Amniotic stem cell (primary cell): ENCODE measurements around the gene RUNX1.
A peak's percentile ranks its signal among the peaks of the same experiment; 100 is the strongest.

ENCODE experiments used
- DNase-seq: peaks from one replicate; lab custom pipeline; 2025; lab: John Stamatoyannopoulos, UW

RUNX1 gene

DNA sequence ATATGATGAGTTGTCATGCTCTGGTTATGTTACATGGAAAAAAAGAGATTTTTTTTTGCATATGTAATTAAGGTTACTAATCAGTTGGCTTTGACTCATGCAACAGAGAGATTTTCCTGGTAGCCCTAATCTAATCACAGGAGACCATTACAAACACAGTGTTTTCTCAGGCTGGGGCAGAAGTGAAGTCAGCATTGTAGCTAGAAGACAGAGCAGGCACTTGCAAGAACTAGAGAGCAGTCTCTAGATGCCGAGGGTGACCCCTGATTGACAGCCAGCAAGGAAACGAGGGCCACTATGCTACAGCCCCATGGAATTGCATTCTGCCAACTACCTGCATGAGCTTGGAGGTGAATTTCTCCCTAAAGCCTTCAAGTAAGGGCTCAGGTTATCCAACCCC lies 151.3 kb downstream of the RUNX1 start:
- DNase-seq: no peak

DNA sequence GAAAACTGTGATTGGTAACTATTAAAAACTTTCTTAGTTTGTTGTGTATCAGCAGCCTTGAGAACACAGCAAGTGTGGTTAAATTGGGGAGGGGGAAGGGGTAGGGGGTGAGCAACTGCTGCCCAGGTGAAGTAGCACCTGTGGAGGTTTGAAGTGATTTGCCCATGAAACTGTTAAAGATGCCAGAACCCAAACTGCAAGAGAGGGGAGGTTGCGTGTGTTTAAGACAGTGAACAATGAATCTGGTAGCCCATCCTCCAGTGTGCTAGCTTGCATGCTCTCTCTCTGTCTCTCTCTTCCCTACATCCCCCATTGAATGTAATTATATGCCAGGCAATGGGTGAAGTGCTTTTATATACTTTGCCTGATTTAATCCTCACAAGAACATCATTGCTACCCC lies 154.7 kb downstream of the RUNX1 start:
- DNase-seq: no peak

DNA sequence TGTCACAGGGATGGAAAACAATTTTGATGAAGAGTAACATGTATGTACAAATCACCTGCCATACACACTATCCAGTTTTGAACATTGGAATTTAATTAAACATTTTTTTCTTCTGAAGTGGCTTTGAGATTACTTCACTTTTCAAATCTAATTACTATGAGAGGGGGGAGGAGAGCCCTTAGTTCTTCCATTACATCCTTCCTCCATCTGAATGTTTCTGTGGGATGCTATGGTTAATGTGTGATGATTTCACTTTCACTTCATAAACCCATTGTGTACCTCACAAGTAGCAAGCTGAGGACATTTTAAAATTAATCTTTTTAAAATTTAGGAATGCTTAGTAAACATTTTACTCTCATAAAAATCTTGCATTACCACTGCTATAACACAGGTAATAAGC lies 156.9 kb downstream of the RUNX1 start:
- DNase-seq: no peak

DNA sequence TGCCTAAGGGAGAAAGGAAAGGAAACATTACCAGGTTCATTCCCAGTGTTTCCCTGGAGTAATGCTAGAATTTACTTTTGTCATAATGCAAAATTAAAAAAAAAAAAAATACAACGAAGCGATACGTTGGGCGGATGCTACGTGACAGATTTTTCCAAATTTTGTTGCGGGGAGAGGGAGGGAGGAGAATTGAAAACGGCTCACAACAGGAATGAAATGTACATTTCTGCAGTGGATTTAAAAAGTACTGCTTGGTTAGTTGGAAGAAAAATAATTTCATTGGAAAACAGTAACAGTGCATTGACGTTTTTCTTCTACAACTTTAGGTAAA lies 157.5 kb downstream of the RUNX1 start:
- DNase-seq: no peak

DNA sequence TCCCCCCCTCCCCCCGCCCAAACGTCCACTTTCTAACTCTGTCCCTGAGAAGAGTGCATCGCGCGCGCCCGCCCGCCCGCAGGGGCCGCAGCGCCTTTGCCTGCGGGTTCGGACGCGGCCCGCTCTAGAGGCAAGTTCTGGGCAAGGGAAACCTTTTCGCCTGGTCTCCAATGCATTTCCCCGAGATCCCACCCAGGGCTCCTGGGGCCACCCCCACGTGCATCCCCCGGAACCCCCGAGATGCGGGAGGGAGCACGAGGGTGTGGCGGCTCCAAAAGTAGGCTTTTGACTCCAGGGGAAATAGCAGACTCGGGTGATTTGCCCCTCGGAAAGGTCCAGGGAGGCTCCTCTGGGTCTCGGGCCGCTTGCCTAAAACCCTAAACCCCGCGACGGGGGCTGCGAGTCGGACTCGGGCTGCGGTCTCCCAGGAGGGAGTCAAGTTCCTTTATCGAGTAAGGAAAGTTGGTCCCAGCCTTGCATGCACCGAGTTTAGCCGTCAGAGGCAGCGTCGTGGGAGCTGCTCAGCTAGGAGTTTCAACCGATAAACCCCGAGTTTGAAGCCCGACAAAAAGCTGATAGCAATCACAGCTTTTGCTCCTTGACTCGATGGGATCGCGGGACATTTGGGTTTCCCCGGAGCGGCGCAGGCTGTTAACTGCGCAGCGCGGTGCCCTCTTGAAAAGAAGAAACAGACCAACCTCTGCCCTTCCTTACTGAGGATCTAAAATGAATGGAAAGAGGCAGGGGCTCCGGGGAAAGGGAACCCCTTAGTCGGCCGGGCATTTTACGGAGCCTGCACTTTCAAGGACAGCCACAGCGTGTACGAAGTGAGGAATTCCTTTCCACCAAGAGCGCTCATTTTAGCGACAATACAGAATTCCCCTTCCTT lies 158.1 kb downstream of the RUNX1 start:
- peak; percentile 39 for DNase-seq

GRCh38 chr21:34890470-34890723 lies 158.7 kb downstream of the RUNX1 start:
- no peak for DNase-seq

DNA sequence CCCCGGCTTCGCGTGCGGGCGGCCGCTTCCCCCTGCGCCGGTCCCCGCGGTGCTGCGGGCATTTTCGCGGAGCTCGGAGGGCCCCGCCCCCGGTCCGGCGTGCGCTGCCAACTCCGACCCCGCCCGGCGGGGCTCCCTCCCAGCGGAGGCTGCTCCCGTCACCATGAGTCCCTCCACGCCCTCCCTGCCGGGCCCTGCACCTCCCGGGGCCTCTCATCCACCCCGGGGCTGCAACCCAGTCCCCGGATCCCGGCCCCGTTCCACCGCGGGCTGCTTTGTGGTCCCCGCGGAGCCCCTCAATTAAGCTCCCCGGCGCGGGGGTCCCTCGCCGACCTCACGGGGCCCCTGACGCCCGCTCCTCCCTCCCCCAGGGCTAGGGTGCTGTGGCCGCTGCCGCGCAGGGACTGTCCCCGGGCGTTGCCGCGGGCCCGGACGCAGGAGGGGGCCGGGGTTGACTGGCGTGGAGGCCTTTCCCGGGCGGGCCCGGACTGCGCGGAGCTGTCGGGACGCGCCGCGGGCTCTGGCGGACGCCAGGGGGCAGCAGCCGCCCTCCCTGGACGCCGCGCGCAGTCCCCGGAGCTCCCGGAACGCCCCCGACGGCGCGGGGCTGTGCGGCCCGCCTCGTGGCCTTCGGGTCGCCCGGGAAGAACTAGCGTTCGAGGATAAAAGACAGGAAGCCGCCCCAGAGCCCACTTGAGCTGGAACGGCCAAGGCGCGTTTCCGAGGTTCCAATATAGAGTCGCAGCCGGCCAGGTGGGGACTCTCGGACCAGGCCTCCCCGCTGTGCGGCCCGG lies 159.2 kb downstream of the RUNX1 start:
- peak; percentile 59 for DNase-seq

DNA sequence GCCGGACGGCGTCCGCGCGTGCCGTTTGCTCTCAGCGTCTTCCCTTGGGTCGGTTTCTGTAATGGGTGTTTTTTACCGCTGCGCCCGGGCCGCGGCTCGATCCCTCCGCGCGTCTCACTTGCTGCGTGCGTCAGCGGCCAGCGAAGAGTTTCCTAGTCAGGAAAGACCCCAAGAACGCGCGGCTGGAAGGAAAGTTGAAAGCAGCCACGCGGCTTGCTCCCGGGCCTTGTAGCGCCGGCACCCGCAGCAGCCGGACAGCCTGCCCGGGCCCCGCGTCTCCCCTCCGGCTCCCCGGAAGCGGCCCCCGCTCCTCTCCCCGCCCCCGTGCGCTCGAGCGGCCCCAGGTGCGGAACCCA lies 159.8 kb downstream of the RUNX1 start:
- DNase-seq: no peak

GRCh38 chr21:34888569-34889319 lies 160.4 kb downstream of the RUNX1 start:
- peak; percentile 89 for DNase-seq

- peak; percentile 90 for DNase-seq
These were observed 161.2 kb downstream of the RUNX1 start for GRCh38 chr21:34887725-34888568.

GRCh38 chr21:34887105-34887442 lies 162.0 kb downstream of the RUNX1 start:
- no peak for DNase-seq

GRCh38 chr21:34886240-34887104 lies 162.6 kb downstream of the RUNX1 start:
- DNase-seq: no peak

GRCh38 chr21:34885626-34886239 lies 163.4 kb downstream of the RUNX1 start:
- no peak for DNase-seq

DNA sequence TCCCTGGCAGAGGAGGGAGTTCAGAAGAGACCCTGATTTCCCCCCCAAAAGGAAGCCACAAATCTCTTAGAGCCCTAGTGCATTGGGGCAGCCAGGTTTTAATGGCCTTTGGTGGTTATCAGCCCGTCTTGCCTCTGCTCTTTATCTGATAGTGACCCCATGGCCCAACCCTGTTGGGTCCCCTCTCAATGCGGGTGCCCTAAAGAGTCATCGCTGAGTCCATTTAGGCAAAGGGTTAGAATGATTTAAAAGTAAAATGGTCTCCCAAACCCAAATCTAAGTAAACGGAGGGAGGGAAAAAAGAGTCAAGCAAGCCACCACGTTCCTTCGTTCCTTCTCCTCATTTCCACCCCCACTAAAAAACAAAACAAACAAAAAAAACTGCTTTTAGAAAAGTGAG lies 164.0 kb downstream of the RUNX1 start:
- no peak for DNase-seq

DNA sequence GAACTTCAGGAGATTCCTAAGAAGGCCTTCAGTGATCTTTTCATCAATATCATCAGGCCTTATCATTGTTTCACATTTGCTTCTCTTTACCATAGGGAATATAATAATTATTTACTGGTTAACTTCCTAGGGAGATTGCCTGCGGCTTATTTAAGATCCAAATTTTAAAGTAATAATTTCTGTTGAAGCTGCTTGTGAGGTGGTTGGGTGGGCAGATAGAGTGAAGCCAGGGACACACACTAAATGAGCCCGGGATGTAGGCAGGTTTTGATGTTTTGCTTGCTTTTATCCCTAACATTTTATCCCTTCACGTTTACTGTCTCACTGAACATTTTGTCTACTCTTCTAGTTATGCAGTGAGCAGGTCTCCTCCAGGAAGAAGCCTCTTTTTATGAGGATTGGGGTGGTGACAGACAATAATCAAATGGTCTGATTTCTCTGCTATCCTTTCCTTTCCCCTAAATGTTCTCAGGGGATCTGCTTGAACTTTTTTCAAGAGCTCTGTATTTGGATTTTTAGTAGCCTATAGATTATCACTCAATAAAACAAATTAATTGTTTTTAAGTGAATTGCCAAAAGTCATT lies 164.7 kb downstream of the RUNX1 start:
- DNase-seq: no peak

DNA sequence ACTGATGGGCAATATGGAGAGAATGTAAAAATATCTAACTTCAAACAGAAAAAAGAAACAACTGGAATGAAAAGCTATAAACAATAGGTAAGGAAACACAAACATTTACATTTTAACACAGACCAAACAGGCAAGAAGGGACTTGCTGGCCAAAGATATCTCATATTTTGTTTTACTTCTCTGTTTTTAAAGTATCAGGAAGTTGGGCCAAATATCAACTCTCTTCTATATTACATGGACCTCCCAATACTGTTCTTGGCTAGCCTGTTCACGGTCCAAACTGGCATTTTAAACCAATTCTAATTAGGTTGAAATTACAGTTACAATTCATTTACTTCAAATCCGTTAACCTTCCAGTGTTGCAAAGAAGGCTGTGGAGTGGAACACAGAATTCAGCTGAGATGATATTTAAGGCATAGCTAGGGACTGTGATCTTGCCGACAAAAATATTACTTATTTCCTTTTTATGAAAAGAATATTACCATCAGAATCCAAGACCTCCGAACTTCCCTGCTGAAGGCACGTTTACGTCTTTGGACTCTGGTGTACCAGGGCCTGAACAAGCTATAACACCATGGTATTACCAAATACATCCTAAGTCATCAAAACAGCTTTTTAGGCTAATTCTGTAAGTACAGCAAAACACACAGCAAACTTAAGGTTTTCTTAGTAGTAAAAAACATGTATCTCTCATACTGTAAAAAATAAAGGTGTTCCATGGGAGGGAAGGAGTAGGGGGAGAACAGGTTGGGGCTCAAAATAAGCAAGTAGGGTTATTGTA lies 165.4 kb downstream of the RUNX1 start:
- DNase-seq: no peak

- no peak for DNase-seq
These were observed 166.4 kb downstream of the RUNX1 start for GRCh38 chr21:34882719-34883131.

DNA sequence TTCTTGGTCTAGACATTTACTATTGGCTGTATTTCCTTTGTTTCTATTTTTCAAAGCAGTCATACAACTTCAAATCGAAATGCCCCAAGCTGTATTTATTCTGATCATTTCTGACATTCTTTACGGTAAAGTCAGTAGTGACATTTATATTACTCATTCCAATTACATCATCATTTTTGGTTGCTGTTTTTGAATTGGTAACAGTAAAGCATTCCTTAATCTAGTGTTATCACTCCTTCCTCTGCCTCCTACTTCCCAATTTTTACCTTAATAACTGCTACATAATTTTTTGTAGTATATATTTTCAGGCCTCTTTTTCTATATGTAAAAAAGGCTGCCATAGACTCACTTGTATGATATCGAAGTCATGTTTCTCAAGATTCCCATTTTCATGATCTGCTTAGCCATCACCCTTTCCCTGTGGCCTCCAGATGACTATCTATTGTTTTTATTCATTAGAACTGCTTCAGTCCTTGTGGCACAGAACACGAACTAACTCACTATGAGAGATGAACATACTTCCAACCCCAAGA lies 167.2 kb downstream of the RUNX1 start:
- DNase-seq: peak; percentile 72

- DNase-seq: peak; percentile 26
These were observed 167.7 kb downstream of the RUNX1 start for GRCh38 chr21:34881421-34881820.
